ENCODE measurements around the gene SNCAIP.

DNA sequence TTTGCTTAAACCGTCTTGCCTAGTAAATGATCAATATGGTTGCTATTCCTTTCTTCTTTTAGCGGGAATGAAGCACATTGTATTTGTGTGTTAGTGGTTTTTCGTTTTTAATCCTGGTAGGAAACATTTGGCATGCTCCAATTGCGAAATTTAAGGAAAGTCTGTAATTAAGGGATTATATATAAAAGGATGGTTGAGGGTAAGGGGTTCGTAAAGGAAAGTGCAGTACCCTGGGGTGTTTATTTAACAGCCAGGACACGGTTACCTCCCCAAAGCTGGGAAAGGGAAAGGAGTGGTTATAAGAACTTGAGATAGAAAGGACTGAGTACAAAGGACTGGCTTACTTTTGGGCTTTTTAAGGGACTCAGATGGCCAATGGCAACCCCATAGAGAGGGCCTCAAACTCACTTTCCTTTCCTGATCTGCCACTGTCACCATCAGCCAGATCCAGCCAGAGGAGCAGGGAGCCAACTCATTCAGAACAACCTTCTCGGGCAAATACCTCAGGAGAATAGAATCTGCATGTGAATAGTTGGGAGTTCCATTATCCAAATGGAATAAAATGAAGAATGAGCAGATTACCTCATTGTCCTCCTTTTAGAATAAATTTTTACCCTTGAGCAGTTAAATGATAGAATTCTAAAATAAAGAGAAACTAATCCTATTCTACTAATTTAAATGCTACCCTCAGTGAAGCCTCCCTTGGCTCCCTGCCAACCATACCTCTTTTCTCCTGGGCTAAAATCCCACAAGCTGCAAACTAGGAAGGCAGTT lies 117.7 kb downstream of the SNCAIP start:
- TF ChIP-seq POLR2A (IDR thresholded peaks at IDR 0.05; ENCODE audit: low read depth) (no peak), EP300 (IDR thresholded peaks at IDR 0.05) (no peak), POLR2AphosphoS5 (IDR thresholded peaks at IDR 0.05) (no peak)
- TF ChIP-seq, protein P1, sequence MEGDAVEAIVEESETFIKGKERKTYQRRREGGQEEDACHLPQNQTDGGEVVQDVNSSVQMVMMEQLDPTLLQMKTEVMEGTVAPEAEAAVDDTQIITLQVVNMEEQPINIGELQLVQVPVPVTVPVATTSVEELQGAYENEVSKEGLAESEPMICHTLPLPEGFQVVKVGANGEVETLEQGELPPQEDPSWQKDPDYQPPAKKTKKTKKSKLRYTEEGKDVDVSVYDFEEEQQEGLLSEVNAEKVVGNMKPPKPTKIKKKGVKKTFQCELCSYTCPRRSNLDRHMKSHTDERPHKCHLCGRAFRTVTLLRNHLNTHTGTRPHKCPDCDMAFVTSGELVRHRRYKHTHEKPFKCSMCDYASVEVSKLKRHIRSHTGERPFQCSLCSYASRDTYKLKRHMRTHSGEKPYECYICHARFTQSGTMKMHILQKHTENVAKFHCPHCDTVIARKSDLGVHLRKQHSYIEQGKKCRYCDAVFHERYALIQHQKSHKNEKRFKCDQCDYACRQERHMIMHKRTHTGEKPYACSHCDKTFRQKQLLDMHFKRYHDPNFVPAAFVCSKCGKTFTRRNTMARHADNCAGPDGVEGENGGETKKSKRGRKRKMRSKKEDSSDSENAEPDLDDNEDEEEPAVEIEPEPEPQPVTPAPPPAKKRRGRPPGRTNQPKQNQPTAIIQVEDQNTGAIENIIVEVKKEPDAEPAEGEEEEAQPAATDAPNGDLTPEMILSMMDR (IDR thresholded peaks at IDR 0.05) = no peak
